Measurements from ENCODE around the gene JAK1. TPM values are rescaled to one million over a fixed set of nuclear protein-coding genes. Genes with fewer than 3 reads are reported as not detected.

Gene JAK1
- total and polyA plus RNA-seq, 9 of the 15 experiments (the other 6 are each of a cell fraction or from before 2014, with no cell fraction given) = 9.7 to 44.1 (median 42.5) TPM

- TF ChIP-seq ATF3 (IDR thresholded peaks at IDR 0.05) (no peak), ATF3 (CRISPR knock-in tag; conservative IDR thresholded peaks at IDR 0.05) (no peak), BACH1 (tag; IDR thresholded peaks at IDR 0.05) (no peak), CTBP1 (IDR thresholded peaks at IDR 0.05; ENCODE audit: borderline replicate concordance) (no peak), PURB (CRISPR knock-in tag; IDR thresholded peaks at IDR 0.05; ENCODE audit: low read depth) (no peak)
Observed at GRCh38 chr1:64911326-64911725, 55.0 kb downstream of the JAK1 start (continued).

GRCh38 chr1:64909031-64909430 lies 57.3 kb downstream of the JAK1 start:
- Histone ChIP-seq H2AFZ (ENCODE audit: low read depth, low read length) (no peak overlapping the region), H3K36me3 (ENCODE audit: control insufficient read depth, insufficient read depth, low read length) (no peaks in the 10 kb centered on the region), H3K27ac (ENCODE audit: extremely low read depth, low read depth, low read length) (no peak overlapping the region), H4K20me1 (replicated peaks; ENCODE audit: control insufficient read depth, insufficient read depth, low read length) (0 out of 2 replicates have a peak, but pooled peaks cover 4% of the 10 kb centered on the region), H3K9me3 (replicated peaks; ENCODE audit: control insufficient read depth, insufficient read depth, low read depth, low read length) (no peaks in the 10 kb centered on the region), H3K4me1 (replicated peaks in 1 of 2; ENCODE audit: control insufficient read depth in 2 of 2, insufficient read depth in 2 of 2, low read length in 2 of 2) (peaks cover 4 to 12% of the 10 kb centered on the region in 2 experiments; a peak in 4 of 5 replicates), H3K9ac (ENCODE audit: insufficient read depth in 1 of 2, low read depth in 2 of 2, low read length in 2 of 2) (no peak overlapping the region), H3K27me3 (ENCODE audit: control insufficient read depth in 2 of 2, insufficient read depth in 2 of 2, low read length in 2 of 2) (no peaks in the 10 kb centered on the region), H3K79me2 (ENCODE audit: control insufficient read depth, insufficient read depth, low read length) (peaks cover 54% of the 10 kb centered on the region), H3K4me2 (ENCODE audit: insufficient read depth, low read length) (no peak overlapping the region), H3K9me1 (ENCODE audit: control insufficient read depth, insufficient read depth, low read length) (no peaks in the 10 kb centered on the region), H3K4me3 (no peak overlapping the region)
- BruUV-seq (replicated peaks) = no TSS peak
- intact Hi-C loops (cut with micrococcal nuclease) (no loop called here), in situ Hi-C loops (cut with MboI) (no loop called here)
- ATAC-seq (no peak), FAIRE-seq (no peak), DNase-seq (ENCODE audit: extremely low read depth in 1 of 4, low spot score in 3 of 4) (no peak)
- ChIA-PET CTCF (ENCODE audit: low intra/inter-chr PET ratio) (no interaction called here), POLR2A (interaction anchor here (0.7 to 1.6 kb wide), 8 partner anchors 9 to 1537 kb away, joined by 3 to 6 read pairs (median 4); no protein-coding TSS in a partner anchor)
- 69% methylated on average over 7 of the region's 7 CpGs for WGBS (ENCODE audit: insufficient coverage, low coverage, missing lambda C conversion rate)
- TF ChIP-seq E2F4 (CRISPR knock-in tag; IDR thresholded peaks at IDR 0.05; ENCODE audit: low read depth) (no peak), ZNF609 (CRISPR knock-in tag; IDR thresholded peaks at IDR 0.05; ENCODE audit: borderline replicate concordance) (no peak), C11orf30 (IDR thresholded peaks at IDR 0.05; ENCODE audit: low read depth) (no peak), PHTF2 (CRISPR knock-in tag; IDR thresholded peaks at IDR 0.05) (no peak), SMAD1 (IDR thresholded peaks at IDR 0.05; ENCODE audit: low read depth, low read length, partially characterized antibody) (no peak), ZNF263 (CRISPR knock-in tag; IDR thresholded peaks at IDR 0.05; ENCODE audit: borderline replicate concordance) (no peak), SRF (CRISPR knock-in tag; IDR thresholded peaks at IDR 0.05) (no peak), ZBTB12 (CRISPR knock-in tag; IDR thresholded peaks at IDR 0.05) (no peak), HMG20A (CRISPR knock-in tag; conservative IDR thresholded peaks at IDR 0.05) (no peak)

All from K562 (cell line).